K562 (cell line): ENCODE results near the gene FILIP1L. TPM values are rescaled to one million over a fixed set of nuclear protein-coding genes. Genes with fewer than 3 reads are reported as not detected.

Experiments
- ATAC-seq: fragments of 200-7000 bp; cut with Tn5 transposase; 3 replicates; pipeline ENCODE4 v1.9.1; 2020; ENCODE audit warnings: moderate library complexity
- BruUV-seq: library from RNA; stranded (reverse); fragments of 400-500 nt; replicated peaks from 2 replicates; lab custom pipeline; 2021; lab: Mats Ljungman, UMichigan
- CTCF ChIA-PET: fragments of 300-600 bp; formaldehyde crosslinking; extraction: SDS; loops from one replicate; lab custom pipeline; 2021; ENCODE audit warnings: low intra/inter-chr PET ratio; lab: Yijun Ruan, JAX
- POLR2A ChIA-PET: fragments of 300-600, 350-650 bp; sonication (Branson Sonifier 250); formaldehyde crosslinking; extraction: SDS; loops from one replicate; lab custom pipeline; 2021; ENCODE audit warnings: antibody characterized with exemption, inconsistent platforms; lab: Yijun Ruan, JAX
- DNase-seq, 4 experiments: peaks; one replicate each; pipeline versions ENCODE4 v3.0.0 to v3.0.0-alpha.2; 2011 to 2018; ENCODE audit warnings: low spot score in 3 of 4, mixed read lengths in 3 of 4; ENCODE audit errors: extremely low read depth in 1 of 4
- FAIRE-seq: peaks from 2 replicates; lab custom pipeline; 2011; peaks lifted over from hg19 to GRCh38; lab: Jason Lieb, UNC
- H2AFZ ChIP-seq: 2 replicates; pipeline ENCODE4 v1.6.0; 2011; ENCODE audit warnings: low read depth, low read length, control low read depth, inconsistent platforms
- H3K27ac ChIP-seq: fragments of 200-600 bp; 3 replicates; pipeline ENCODE4 v1.8.0; 2011; ENCODE audit warnings: low read depth, mild to moderate bottlenecking, control low read depth, inconsistent platforms, low read length, moderate library complexity, mixed read lengths; ENCODE audit errors: extremely low read depth
- H3K27me3 ChIP-seq, 2 experiments: fragments of 300-600 bp in 1 of 2; 2 replicates in 1 of 2; 3 replicates in 1 of 2; pipeline versions ENCODE4 v1.6.0 to v1.8.0; 2011; ENCODE audit warnings: inconsistent platforms in 2 of 2, low read length in 2 of 2, mild to moderate bottlenecking in 1 of 2, mixed read lengths in 1 of 2, moderate library complexity in 1 of 2; ENCODE audit not compliant: control insufficient read depth in 2 of 2, insufficient read depth in 2 of 2
- H3K36me3 ChIP-seq: fragments of 300-600 bp; 3 replicates; pipeline ENCODE4 v1.8.0; 2011; ENCODE audit warnings: mild to moderate bottlenecking, low read length, inconsistent platforms; ENCODE audit not compliant: control insufficient read depth, insufficient read depth
- H3K4me1 ChIP-seq, 2 experiments: fragments of 200-600 bp in 1 of 2; replicated peaks in 1 of 2; 2 replicates in 1 of 2; 3 replicates in 1 of 2; pipeline versions ENCODE4 v1.5.1 to v1.8.0; 2011; ENCODE audit warnings: inconsistent platforms in 2 of 2, low read length in 2 of 2, mild to moderate bottlenecking in 1 of 2, mixed read lengths in 1 of 2, moderate library complexity in 1 of 2; ENCODE audit not compliant: control insufficient read depth in 2 of 2, insufficient read depth in 2 of 2
- H3K4me2 ChIP-seq: 2 replicates; pipeline ENCODE4 v1.6.1; 2011; ENCODE audit warnings: low read length, control low read depth, inconsistent platforms, mixed read lengths; ENCODE audit not compliant: insufficient read depth
- H3K4me3 ChIP-seq: fragments of 200-600 bp; sonication (generic), shearing (Covaris generic); 2 replicates; pipeline ENCODE4 v1.5.1; 2016; ENCODE audit warnings: control low read depth, inconsistent platforms
- H3K79me2 ChIP-seq: fragments of 200-600 bp; 3 replicates; pipeline ENCODE4 v1.8.0; 2011; ENCODE audit warnings: low read length, inconsistent platforms; ENCODE audit not compliant: control insufficient read depth, insufficient read depth
- H3K9ac ChIP-seq, 2 experiments: 2 replicates each; pipeline versions ENCODE4 v1.6.0 to v1.6.1; 2011; ENCODE audit warnings: low read depth in 2 of 2, low read length in 2 of 2, control low read depth in 1 of 2, inconsistent platforms in 1 of 2, mild to moderate bottlenecking in 1 of 2, mixed read lengths in 1 of 2; ENCODE audit not compliant: insufficient read depth in 1 of 2
- H3K9me1 ChIP-seq: one replicate; pipeline ENCODE4 v1.6.0; 2011; ENCODE audit warnings: inconsistent platforms, mild to moderate bottlenecking, low read length, moderate library complexity; ENCODE audit not compliant: control insufficient read depth, insufficient read depth
- H3K9me3 ChIP-seq: replicated peaks from 2 replicates; pipeline ENCODE4 v1.5.1; 2011; ENCODE audit warnings: low read depth, low read length, inconsistent platforms; ENCODE audit not compliant: control insufficient read depth, insufficient read depth
- H4K20me1 ChIP-seq: replicated peaks from 2 replicates; pipeline ENCODE4 v1.6.1; 2011; ENCODE audit warnings: low read length, inconsistent platforms, mixed read lengths; ENCODE audit not compliant: control insufficient read depth, insufficient read depth
- C11orf30 ChIP-seq: fragments of 450-650 bp; IDR thresholded peaks from 2 replicates; pipeline ENCODE4 v1.6.1; 2016; ENCODE audit warnings: low read depth, mild to moderate bottlenecking
- KDM1A ChIP-seq, 2 experiments: fragments of 450-650 bp; IDR thresholded peaks; 2 replicates each; pipeline ENCODE4 v1.6.1; 2016; ENCODE audit warnings: mild to moderate bottlenecking in 2 of 2
- MAFF ChIP-seq: IDR thresholded peaks from 2 replicates; pipeline ENCODE4 v1.6.1; 2012; ENCODE audit warnings: low read length, improper control_type of control experiment
- MAFG ChIP-seq: fragments of 450-650 bp; conservative IDR thresholded peaks from 2 replicates; pipeline ENCODE4 v1.6.1; 2016; ENCODE audit warnings: missing genetic modification characterization, missing compliant biosample characterization
- SIN3A ChIP-seq, 2 experiments: fragments of 150-350 bp in 1 of 2; IDR thresholded peaks; 2 replicates each; pipeline ENCODE4 v1.6.1; 2011 to 2016; ENCODE audit warnings: borderline replicate concordance in 2 of 2, low read depth in 2 of 2, low read length in 2 of 2, mild to moderate bottlenecking in 2 of 2, moderate library complexity in 2 of 2; ENCODE audit not compliant: control insufficient read depth in 1 of 2
- SRSF3 ChIP-seq: fragments of 200-400 bp; formaldehyde crosslinking; IDR thresholded peaks from 2 replicates; pipeline ENCODE4 v1.6.1; 2016; ENCODE audit warnings: mild to moderate bottlenecking, low read length, moderate library complexity; ENCODE audit not compliant: insufficient read depth
- THAP12 ChIP-seq: fragments of 250-450 bp; sonication (Bioruptor Pico); IDR thresholded peaks from 2 replicates; pipeline ENCODE4 v1.9.0; 2021; ENCODE audit warnings: mild to moderate bottlenecking, inconsistent platforms
- ZNF316 ChIP-seq: fragments of 450-650 bp; IDR thresholded peaks from 2 replicates; pipeline ENCODE4 v1.6.1; 2016
- WGBS: fragments of 100-300 bp; shearing (Covaris generic); methylation state at CpG from one replicate; pipeline ENCODE4 v1.1.6; 2016; ENCODE audit warnings: low coverage, mixed read lengths; ENCODE audit not compliant: insufficient coverage; ENCODE audit errors: missing lambda C conversion rate; 5-methylcytosine and 5-hydroxymethylcytosine counted together
- in situ Hi-C: fragments of 300-500 bp; cut with MboI; formaldehyde crosslinking; loops from 4 replicates; pipeline ENCODE4 v1.15.0; 2018; ENCODE audit warnings: inconsistent platforms, mixed read lengths
- intact Hi-C: fragments of 100-400 bp; cut with micrococcal nuclease; formaldehyde crosslinking; loops from 2 replicates; pipeline ENCODE4 v1.14.2; 2022
- polyA plus RNA-seq, 8 experiments: library from polyadenylated mRNA; depleted of rRNA in 4 of 8; stranded (reverse) in 5 of 8; unstranded in 3 of 8; fragments of >200 nt; fragmentation: Nextera tagmentation in 2 of 8; fragmentation: Illumina TruSeq in 1 of 8; extraction: Ambion mirVana in 2 of 8; extraction: Trizol in 1 of 8; gene quantifications; 2 replicates each; pipeline versions ENCODE4 v1.2.1 to v1.2.3, GENCODE V29; 2011 to 2014; ENCODE audit warnings: inconsistent platforms in 1 of 8, missing spikeins in 1 of 8
- total RNA-seq, 7 experiments: library from RNA; depleted of rRNA in 6 of 7; stranded (reverse); fragments of >200 nt in 6 of 7; fragmentation: Illumina TruSeq in 2 of 7; extraction: Trizol in 2 of 7; gene quantifications; 2 replicates each; pipeline versions ENCODE4 v1.2.1 to v1.2.3, GENCODE V29; 2011 to 2021; ENCODE audit warnings: low replicate concordance in 1 of 7

The FILIP1L gene
- total and polyA plus RNA-seq, 9 of the 15 experiments (the other 6 are each of a cell fraction or from before 2014, with no cell fraction given) = 0.50 to 2.1 (median 1.1) TPM

DNA sequence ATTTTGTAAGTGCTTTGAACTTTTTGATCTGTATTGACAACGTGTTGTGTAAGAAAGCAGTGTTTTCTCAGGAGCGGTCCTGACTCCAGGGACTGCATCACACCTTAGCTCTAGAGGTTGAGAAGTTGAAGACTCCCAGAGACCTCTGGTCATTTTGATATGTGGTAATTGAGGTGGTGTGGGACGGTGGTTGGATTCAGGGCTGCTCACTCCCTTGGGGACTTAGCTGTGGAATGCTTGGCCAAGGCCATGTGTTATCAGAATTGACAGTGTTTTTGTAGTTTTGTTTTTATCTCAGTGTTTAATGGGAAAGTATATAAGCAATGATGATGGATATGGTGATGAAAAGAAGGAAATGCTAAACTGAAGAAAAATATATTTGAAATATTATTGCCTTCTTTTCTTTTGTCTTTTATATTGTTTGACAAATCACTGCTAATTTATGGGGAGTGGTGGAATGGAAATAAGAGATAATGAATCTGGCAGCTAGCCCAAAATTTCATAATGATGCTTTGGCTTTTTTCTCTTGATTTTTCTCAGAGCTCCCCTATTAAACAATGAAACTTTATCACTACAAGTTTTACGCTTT is 280.6 kb downstream of the FILIP1L start (continued):
- TF ChIP-seq SIN3A (IDR thresholded peaks at IDR 0.05; ENCODE audit: borderline replicate concordance in 2 of 2, control insufficient read depth in 1 of 2, low read depth in 2 of 2, low read length in 2 of 2) (no peak), KDM1A (IDR thresholded peaks at IDR 0.05) (peak; percentile 33 to 55; a peak in 1 of 4 replicates)

GRCh38 chr3:99829844-99830243 is 284.5 kb downstream of the FILIP1L start:
- Histone ChIP-seq H3K36me3 (peaks cover 2% of the 10 kb centered on the region; the same call in 1 of the 3 replicates), H3K4me1 (no peaks in the 10 kb centered on the region; a peak in 2 of 5 replicates), H4K20me1 (peaks cover 6% of the 10 kb centered on the region; the same call in 1 of the 2 replicates), H3K4me3 (no peak overlapping the region), H3K27me3 (no peaks in the 10 kb centered on the region), H3K27ac (no peak overlapping the region), H3K9ac (no peak overlapping the region), H3K9me3 (no peaks in the 10 kb centered on the region), H2AFZ (no peak overlapping the region), H3K9me1 (no peaks in the 10 kb centered on the region), H3K79me2 (peaks cover 87% of the 10 kb centered on the region), H3K4me2 (no peak overlapping the region)
- intact Hi-C loops = no loop called here
- FAIRE-seq (no peak), ATAC-seq (no peak), DNase-seq (no peak)
- WGBS = 83% methylated on average over 3 of the region's 3 CpGs
- in situ Hi-C loops = loop anchor here (5.0 to 25.0 kb wide), 3 partner anchors 232 to 782 kb away; partner anchors contain the start of gene ADGRG7
- CTCF ChIA-PET = no interaction called here
- POLR2A ChIA-PET = no interaction called here
- TF ChIP-seq SRSF3 (no peak), C11orf30 (peak; percentile 70), THAP12 (no peak), MAFF (peak; percentile 50), ZNF316 (peak; percentile 78), MAFG (peak; percentile 55; the same call in 1 of the 2 replicates)
- BruUV-seq = no TSS peak
